IPS DF 6.9 (cell line): Measurements from ENCODE around the gene NPFF.

Experiments
- DNase-seq: peaks from one replicate; pipeline ENCODE4 v3.0.0-alpha.2; 2013; ENCODE audit warnings: low read depth, low spot score
- H3K27ac ChIP-seq: one replicate; pipeline ENCODE4 v1.5.1; 2013; ENCODE audit warnings: low read length, control low read depth
- H3K27me3 ChIP-seq: 2 replicates; pipeline ENCODE4 v1.6.1; 2013; ENCODE audit warnings: mild to moderate bottlenecking, low read length; ENCODE audit not compliant: control insufficient read depth, insufficient read depth
- H3K36me3 ChIP-seq: 2 replicates; pipeline ENCODE4 v1.6.1; 2013; ENCODE audit warnings: low read length; ENCODE audit not compliant: control insufficient read depth, insufficient read depth
- H3K4me1 ChIP-seq: 2 replicates; pipeline ENCODE4 v1.6.1; 2013; ENCODE audit warnings: low read length; ENCODE audit not compliant: control insufficient read depth, insufficient read depth
- H3K4me3 ChIP-seq: 2 replicates; pipeline ENCODE4 v1.5.1; 2013; ENCODE audit warnings: mild to moderate bottlenecking, low read length
- H3K9me3 ChIP-seq: 2 replicates; pipeline ENCODE4 v1.6.1; 2013; ENCODE audit warnings: low read length, inconsistent platforms; ENCODE audit not compliant: control insufficient read depth, insufficient read depth
- WGBS: extraction: QIAGEN DNeasy Blood & Tissue Kit; methylation state at CpG from one replicate; pipeline ENCODE4 v1.1.7; 2013; ENCODE audit warnings: mixed read lengths, missing lambda C conversion rate; ENCODE audit not compliant: insufficient read length, insufficient coverage; 5-methylcytosine and 5-hydroxymethylcytosine counted together

Gene NPFF

GRCh38 chr12:53461591-53461990, 45.7 kb downstream of the NPFF start:
- Histone ChIP-seq H3K4me1 (no peaks in the 10 kb centered on the region), H3K27me3 (no peaks in the 10 kb centered on the region), H3K9me3 (no peaks in the 10 kb centered on the region), H3K36me3 (peaks cover 71% of the 10 kb centered on the region), H3K4me3 (no peak overlapping the region), H3K27ac (no peak overlapping the region)
- 100% methylated on average over 2 of the region's 8 CpGs for WGBS
- no peak for DNase-seq

- Histone ChIP-seq H3K9me3 (no peaks in the 10 kb centered on the region), H3K27ac (no peak overlapping the region), H3K4me1 (no peaks in the 10 kb centered on the region), H3K4me3 (no peak overlapping the region), H3K27me3 (no peaks in the 10 kb centered on the region), H3K36me3 (peaks cover 68% of the 10 kb centered on the region)
- no CpG with 5 or more reads among the region's 3 CpGs for WGBS
- DNase-seq = no peak
Measured at GRCh38 chr12:53461059-53461458, 46.2 kb downstream of the NPFF start.

DNA sequence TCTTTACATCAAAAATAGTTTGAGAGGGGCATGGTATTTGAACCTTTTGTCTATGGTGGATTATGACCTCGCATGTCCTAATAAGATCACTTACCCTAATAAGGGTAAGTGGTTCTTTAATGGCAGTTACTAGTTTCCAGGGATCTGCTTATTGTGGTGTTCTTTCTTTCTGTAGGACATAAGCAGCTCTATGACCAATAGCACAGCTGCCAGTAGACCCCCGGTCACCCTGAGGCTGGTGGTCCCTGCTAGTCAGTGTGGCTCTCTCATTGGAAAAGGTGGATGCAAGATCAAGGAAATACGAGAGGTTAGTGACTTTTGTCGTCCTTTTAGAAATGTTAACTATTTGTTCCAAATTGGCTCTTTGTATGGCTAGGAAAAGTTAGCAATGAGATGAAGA, 48.2 kb downstream of the NPFF start:
- Histone ChIP-seq H3K36me3 (peaks cover 66% of the 10 kb centered on the region), H3K9me3 (no peaks in the 10 kb centered on the region), H3K27ac (no peak overlapping the region), H3K4me3 (no peak overlapping the region), H3K27me3 (no peaks in the 10 kb centered on the region), H3K4me1 (no peaks in the 10 kb centered on the region)
- DNase-seq = no peak
- no CpG with 5 or more reads among the region's 4 CpGs for WGBS
